ENCODE data around the gene MIER2. TPM values are rescaled to one million over a fixed set of nuclear protein-coding genes. Genes with fewer than 3 reads are reported as not detected.

MIER2 gene
- total and polyA plus RNA-seq, 10 of the 15 experiments (the other 5 are each of a cell fraction or from before 2014, with no cell fraction given), result 0.48 to 23.6 (median 12.1) TPM

- in situ Hi-C loops (cut with MboI) (no loop called here), intact Hi-C loops (cut with micrococcal nuclease; ENCODE audit: unreplicated experiment) (no loop called here)
- H3K4me3 ChIP-seq, result no peak overlapping the region
- H2AFZ ChIP-seq (ENCODE audit: control insufficient read depth, low read depth, low read length), result no peak overlapping the region
- no peaks in the 10 kb centered on the region; a peak in 1 of 4 replicates for H3K36me3 ChIP-seq (ENCODE audit: control insufficient read depth in 2 of 2, insufficient read depth in 2 of 2, low read length in 1 of 2)
- POLR2A ChIA-PET, result no interaction called here
- no peak overlapping the region for H3K27ac ChIP-seq (ENCODE audit: control insufficient read depth, insufficient read depth)
- DNase-seq (ENCODE audit: low read depth, low spot score) (no peak), FAIRE-seq (no peak), ATAC-seq (no peak)
- 50% methylated on average over 15 of the region's 15 CpGs for WGBS (ENCODE audit: insufficient coverage, insufficient replicate concordance, low lambda C conversion rate, missing lambda C conversion rate)
- H3K9me3 ChIP-seq (replicated peaks; ENCODE audit: control insufficient read depth, insufficient read depth, low read length), result no peaks in the 10 kb centered on the region; the same call in 2 of the 3 replicates
- no peak overlapping the region for H3K9ac ChIP-seq (ENCODE audit: control insufficient read depth, insufficient read depth, low read length)
- H3K4me2 ChIP-seq (ENCODE audit: control insufficient read depth, insufficient read depth), result peak overlapping the region; percentile 42; the same call in 1 of the 2 replicates
- H3K79me2 ChIP-seq (ENCODE audit: control insufficient read depth, insufficient read depth, low read length), result peaks cover 41% of the 10 kb centered on the region
- RAD21 ChIA-PET (ENCODE audit: unreplicated experiment), result no interaction called here
- no peaks in the 10 kb centered on the region for H4K20me1 ChIP-seq (ENCODE audit: control insufficient read depth, insufficient read depth)
- BruUV-seq (replicated peaks), result no TSS peak
- H3K4me1 ChIP-seq (ENCODE audit: control insufficient read depth, insufficient read depth, low read length), result peaks cover 17% of the 10 kb centered on the region
- SMC1A ChIA-PET (ENCODE audit: uncharacterized antibody, unreplicated experiment), result interaction anchor here (0.7 kb wide), 1 partner anchor 191 kb away, joined by 3 read pairs; the partner anchor contains the start of gene CDC34
- TF ChIP-seq SIX5 (IDR thresholded peaks at IDR 0.05; ENCODE audit: low read depth, low read length, severe bottlenecking) (no peak), PAX8 (IDR thresholded peaks at IDR 0.05) (no peak), RAD51 (IDR thresholded peaks at IDR 0.05) (no peak), ZNF207 (IDR thresholded peaks at IDR 0.05; ENCODE audit: borderline replicate concordance) (no peak), YBX1 (IDR thresholded peaks at IDR 0.05) (no peak), NR2F1 (conservative IDR thresholded peaks at IDR 0.05) (no peak), CTCF (IDR thresholded peaks at IDR 0.05 in 2 of 3, conservative IDR thresholded peaks at IDR 0.05 in 1 of 3; ENCODE audit: control insufficient read depth in 2 of 3, extremely low read depth in 1 of 3, insufficient read depth in 1 of 3, low read depth in 3 of 3, low read length in 3 of 3) (no peak), BMI1 (IDR thresholded peaks at IDR 0.05; ENCODE audit: borderline replicate concordance) (no peak), PML (IDR thresholded peaks at IDR 0.05; ENCODE audit: low read length) (no peak), YY1 (IDR thresholded peaks at IDR 0.05; ENCODE audit: low read depth, low read length) (no peak)
- no peaks in the 10 kb centered on the region for H3K27me3 ChIP-seq (replicated peaks in 1 of 2; ENCODE audit: control insufficient read depth in 2 of 2, insufficient read depth in 2 of 2, low read length in 1 of 2)
- CTCF ChIA-PET, result interaction anchor here (1.0 kb wide), 1 partner anchor 93 kb away, joined by 3 read pairs; no protein-coding TSS in a partner anchor
Observed at GRCh38 chr19:340620-341385, 3.8 kb downstream of the MIER2 start.

All from GM12878 (cell line).